ENCODE measurements around the gene JSRP1.
A peak's percentile ranks its signal among the peaks of the same experiment; 100 is the strongest.
"Not testable (repeated sequence)": the region's sequence is repeated elsewhere in the genome, so short reads cannot be mapped to it uniquely, and the experiment has no call there.

JSRP1 gene

DNA sequence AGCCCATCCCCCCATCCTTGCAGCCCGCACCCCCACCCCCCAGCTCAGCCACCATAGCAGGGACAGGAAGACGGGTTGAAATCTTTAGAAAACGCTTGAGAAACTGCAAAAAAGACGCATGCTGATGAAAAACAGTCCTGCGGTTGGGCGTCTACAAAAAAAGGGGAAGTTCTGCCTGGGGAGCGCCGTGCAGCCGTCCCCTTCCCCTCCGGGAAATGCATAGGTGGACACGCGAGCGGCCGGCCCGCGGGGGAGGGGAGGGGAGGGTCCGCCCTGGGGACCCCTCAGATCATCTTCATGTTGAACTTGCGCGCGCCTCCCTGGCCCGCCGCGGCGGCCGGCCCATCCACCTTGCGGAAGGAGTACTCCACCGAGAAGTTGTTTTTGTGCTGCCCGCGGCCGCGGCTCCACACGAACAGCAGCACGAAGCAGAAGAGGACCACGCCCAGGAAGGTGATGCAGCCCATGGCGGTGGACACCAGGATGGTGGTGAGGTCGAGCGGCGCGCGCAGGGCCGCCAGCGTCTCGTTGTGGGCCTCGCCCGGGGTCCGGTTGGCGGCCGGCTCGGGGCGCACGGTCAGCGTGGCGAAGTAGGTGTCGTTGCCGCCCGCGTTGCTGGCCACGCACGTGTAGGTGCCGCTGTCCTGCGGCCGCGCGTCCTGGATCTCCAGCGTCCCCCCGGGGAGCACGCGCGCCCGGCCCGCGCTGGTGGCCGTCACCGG lies 33.7 kb upstream of the JSRP1 start:
- Histone ChIP-seq H3K4me3 (ENCODE audit: low read depth in 1 of 2, low read length in 2 of 2) (peak overlapping the region in 1 of 2 donors; percentile 54), H3K27me3 (ENCODE audit: low read depth, low read length) (peaks cover 18% of the 10 kb centered on the region), H3K36me3 (ENCODE audit: control insufficient read depth in 1 of 2, insufficient read depth in 2 of 2, low read length in 2 of 2) (no peaks in the 10 kb centered on the region), H3K9me3 (ENCODE audit: control insufficient read depth in 1 of 2, low read length in 2 of 2) (no peaks in the 10 kb centered on the region), H3K4me1 (ENCODE audit: control insufficient read depth in 1 of 2, insufficient read depth in 2 of 2, low read length in 2 of 2) (peaks cover 0 to 36% of the 10 kb centered on the region in 2 donors), H3K27ac (ENCODE audit: low read length) (no peak overlapping the region)

DNA sequence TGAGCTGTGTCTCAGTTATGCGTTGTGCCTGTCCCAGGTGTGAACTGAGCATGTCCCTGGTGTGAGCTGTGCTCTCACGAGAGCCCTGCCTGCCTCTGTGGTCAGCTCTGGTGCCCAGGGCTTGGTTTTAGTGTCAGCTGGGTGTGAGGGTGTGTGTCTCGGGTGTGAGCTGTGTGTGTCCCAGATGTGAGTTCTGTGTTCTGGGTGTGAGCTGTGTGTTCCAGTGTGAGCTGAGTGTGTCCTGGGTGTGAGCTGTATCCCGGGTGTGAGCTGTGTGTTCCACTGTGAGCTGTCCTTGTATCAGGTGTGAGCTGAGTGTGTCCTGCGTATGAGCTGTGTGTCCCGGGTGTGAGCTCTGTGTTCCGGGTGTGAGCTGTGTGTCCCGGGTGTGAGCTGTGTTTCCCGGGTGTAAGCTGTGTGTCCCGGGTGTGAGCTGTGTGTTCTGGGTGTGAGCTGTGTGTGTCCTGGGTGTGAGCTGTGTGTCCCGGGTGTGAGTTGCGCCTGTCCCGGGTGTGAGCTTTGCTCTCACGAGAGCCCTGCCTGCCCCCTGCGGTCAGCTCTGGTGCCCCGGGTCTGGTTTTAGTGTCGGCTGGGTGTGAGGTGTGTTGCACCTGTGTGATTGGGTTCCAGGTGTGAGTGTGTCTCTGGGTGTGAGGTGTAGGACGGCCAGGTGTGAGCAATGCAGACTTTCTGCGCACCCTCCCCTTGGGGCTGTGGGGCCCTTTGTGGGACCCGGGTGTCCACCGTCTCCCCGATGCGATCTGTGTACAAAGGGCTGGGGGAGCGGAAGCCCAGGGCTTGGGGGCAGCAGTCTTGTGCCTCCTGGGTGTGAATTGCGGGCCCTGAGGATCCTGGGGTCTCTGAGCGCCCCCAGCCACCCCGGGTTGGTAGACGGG lies 32.8 kb upstream of the JSRP1 start:
- H3K4me3 ChIP-seq (ENCODE audit: low read depth in 1 of 2, low read length in 2 of 2), result peak overlapping the region in 1 of 2 donors; percentile 54

GRCh38 chr19:2288338-2288817 lies 32.2 kb upstream of the JSRP1 start:
- Histone ChIP-seq H3K4me1 (ENCODE audit: control insufficient read depth in 1 of 2, insufficient read depth in 2 of 2, low read length in 2 of 2) (peaks cover 0 to 26% of the 10 kb centered on the region in 2 donors), H3K4me3 (ENCODE audit: low read depth in 1 of 2, low read length in 2 of 2) (no peak overlapping the region), H3K9me3 (ENCODE audit: control insufficient read depth in 1 of 2, low read length in 2 of 2) (no peaks in the 10 kb centered on the region), H3K36me3 (ENCODE audit: control insufficient read depth in 1 of 2, insufficient read depth in 2 of 2, low read length in 2 of 2) (no peaks in the 10 kb centered on the region), H3K27ac (ENCODE audit: low read length) (no peak overlapping the region), H3K27me3 (ENCODE audit: low read depth, low read length) (peaks cover 14% of the 10 kb centered on the region)

More for the DNA sequence above, 32.8 kb upstream of the JSRP1 start:
- peaks cover 18% of the 10 kb centered on the region for H3K27me3 ChIP-seq (ENCODE audit: low read depth, low read length)
- no peak overlapping the region for H3K27ac ChIP-seq (ENCODE audit: low read length)
- H3K9me3 ChIP-seq (ENCODE audit: control insufficient read depth in 1 of 2, low read length in 2 of 2), result no peaks in the 10 kb centered on the region
- H3K36me3 ChIP-seq (ENCODE audit: control insufficient read depth in 1 of 2, insufficient read depth in 2 of 2, low read length in 2 of 2), result no peaks in the 10 kb centered on the region
- peaks cover 0 to 28% of the 10 kb centered on the region in 2 donors for H3K4me1 ChIP-seq (ENCODE audit: control insufficient read depth in 1 of 2, insufficient read depth in 2 of 2, low read length in 2 of 2)

- Histone ChIP-seq H3K27ac (ENCODE audit: low read length) (no peak overlapping the region), H3K9me3 (ENCODE audit: control insufficient read depth in 1 of 2, low read length in 2 of 2) (no peaks in the 10 kb centered on the region), H3K4me1 (ENCODE audit: control insufficient read depth in 1 of 2, insufficient read depth in 2 of 2, low read length in 2 of 2) (peaks cover 0 to 26% of the 10 kb centered on the region in 2 donors), H3K4me3 (ENCODE audit: low read depth in 1 of 2, low read length in 2 of 2) (no peak overlapping the region), H3K36me3 (ENCODE audit: control insufficient read depth in 1 of 2, insufficient read depth in 2 of 2, low read length in 2 of 2) (no peaks in the 10 kb centered on the region), H3K27me3 (ENCODE audit: low read depth, low read length) (peaks cover 14% of the 10 kb centered on the region)
Measured at GRCh38 chr19:2287585-2288337, 31.5 kb upstream of the JSRP1 start.

GRCh38 chr19:2286402-2287140 lies 30.4 kb upstream of the JSRP1 start:
- Histone ChIP-seq H3K9me3 (ENCODE audit: control insufficient read depth in 1 of 2, low read length in 2 of 2) (no peaks in the 10 kb centered on the region), H3K27me3 (ENCODE audit: low read depth, low read length) (peaks cover 14% of the 10 kb centered on the region), H3K4me1 (ENCODE audit: control insufficient read depth in 1 of 2, insufficient read depth in 2 of 2, low read length in 2 of 2) (peaks cover 0 to 31% of the 10 kb centered on the region in 2 donors), H3K36me3 (ENCODE audit: control insufficient read depth in 1 of 2, insufficient read depth in 2 of 2, low read length in 2 of 2) (no peaks in the 10 kb centered on the region), H3K4me3 (ENCODE audit: low read depth in 1 of 2, low read length in 2 of 2) (no peak overlapping the region), H3K27ac (ENCODE audit: low read length) (no peak overlapping the region)

- Histone ChIP-seq H3K36me3 (ENCODE audit: control insufficient read depth in 1 of 2, insufficient read depth in 2 of 2, low read length in 2 of 2) (no peaks in the 10 kb centered on the region), H3K4me3 (ENCODE audit: low read depth in 1 of 2, low read length in 2 of 2) (no peak overlapping the region), H3K9me3 (ENCODE audit: control insufficient read depth in 1 of 2, low read length in 2 of 2) (no peaks in the 10 kb centered on the region), H3K27me3 (ENCODE audit: low read depth, low read length) (peaks cover 3% of the 10 kb centered on the region), H3K4me1 (ENCODE audit: control insufficient read depth in 1 of 2, insufficient read depth in 2 of 2, low read length in 2 of 2) (peaks cover 0 to 8% of the 10 kb centered on the region in 2 donors), H3K27ac (ENCODE audit: low read length) (no peak overlapping the region)
Measured at GRCh38 chr19:2283835-2284507, 27.8 kb upstream of the JSRP1 start.

DNA sequence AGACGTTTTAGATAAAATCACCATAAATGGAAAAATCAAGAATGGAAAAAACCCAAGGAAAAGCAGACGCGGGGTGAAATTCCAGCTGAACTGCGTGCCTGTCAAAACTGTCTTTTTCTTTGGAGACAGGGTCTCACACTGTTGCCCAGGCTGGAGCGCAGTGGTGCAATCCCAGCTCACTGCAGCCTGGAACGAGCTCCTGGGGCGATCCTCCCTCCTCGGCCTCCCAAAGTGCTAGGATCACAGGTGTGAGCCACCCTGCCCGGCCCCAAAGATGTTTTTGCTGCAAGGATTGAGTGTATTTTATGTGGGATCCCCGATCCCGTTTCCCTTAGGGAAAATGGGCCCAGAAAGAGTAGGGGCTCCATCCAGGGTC lies 26.6 kb upstream of the JSRP1 start:
- Histone ChIP-seq H3K27ac (ENCODE audit: low read length) (no peak overlapping the region), H3K36me3 (ENCODE audit: control insufficient read depth in 1 of 2, insufficient read depth in 2 of 2, low read length in 2 of 2) (no peaks in the 10 kb centered on the region), H3K9me3 (ENCODE audit: control insufficient read depth in 1 of 2, low read length in 2 of 2) (no peaks in the 10 kb centered on the region), H3K27me3 (ENCODE audit: low read depth, low read length) (no peaks in the 10 kb centered on the region), H3K4me3 (ENCODE audit: low read depth in 1 of 2, low read length in 2 of 2) (peak overlapping the region in 1 of 2 donors; percentile 46), H3K4me1 (ENCODE audit: control insufficient read depth in 1 of 2, insufficient read depth in 2 of 2, low read length in 2 of 2) (peaks cover 0 to 8% of the 10 kb centered on the region in 2 donors)

GRCh38 chr19:2282062-2282861 lies 26.0 kb upstream of the JSRP1 start, which contains the start of gene PEAK3:
PEAK3 (minus strand) TSS chr19:2282175; CDS start chr19:2280931, 1,244 bp downstream.
- Histone ChIP-seq H3K36me3 (ENCODE audit: control insufficient read depth in 1 of 2, insufficient read depth in 2 of 2, low read length in 2 of 2) (no peaks in the 10 kb centered on the region), H3K4me1 (ENCODE audit: control insufficient read depth in 1 of 2, insufficient read depth in 2 of 2, low read length in 2 of 2) (peaks cover 0 to 8% of the 10 kb centered on the region in 2 donors), H3K9me3 (ENCODE audit: control insufficient read depth in 1 of 2, low read length in 2 of 2) (no peaks in the 10 kb centered on the region), H3K27ac (ENCODE audit: low read length) (no peak within 1 kb of the TSS), H3K4me3 (ENCODE audit: low read depth in 1 of 2, low read length in 2 of 2) (peak within 1 kb of the TSS; percentile 16 to 46), H3K27me3 (ENCODE audit: low read depth, low read length) (no peaks in the 10 kb centered on the region)

DNA sequence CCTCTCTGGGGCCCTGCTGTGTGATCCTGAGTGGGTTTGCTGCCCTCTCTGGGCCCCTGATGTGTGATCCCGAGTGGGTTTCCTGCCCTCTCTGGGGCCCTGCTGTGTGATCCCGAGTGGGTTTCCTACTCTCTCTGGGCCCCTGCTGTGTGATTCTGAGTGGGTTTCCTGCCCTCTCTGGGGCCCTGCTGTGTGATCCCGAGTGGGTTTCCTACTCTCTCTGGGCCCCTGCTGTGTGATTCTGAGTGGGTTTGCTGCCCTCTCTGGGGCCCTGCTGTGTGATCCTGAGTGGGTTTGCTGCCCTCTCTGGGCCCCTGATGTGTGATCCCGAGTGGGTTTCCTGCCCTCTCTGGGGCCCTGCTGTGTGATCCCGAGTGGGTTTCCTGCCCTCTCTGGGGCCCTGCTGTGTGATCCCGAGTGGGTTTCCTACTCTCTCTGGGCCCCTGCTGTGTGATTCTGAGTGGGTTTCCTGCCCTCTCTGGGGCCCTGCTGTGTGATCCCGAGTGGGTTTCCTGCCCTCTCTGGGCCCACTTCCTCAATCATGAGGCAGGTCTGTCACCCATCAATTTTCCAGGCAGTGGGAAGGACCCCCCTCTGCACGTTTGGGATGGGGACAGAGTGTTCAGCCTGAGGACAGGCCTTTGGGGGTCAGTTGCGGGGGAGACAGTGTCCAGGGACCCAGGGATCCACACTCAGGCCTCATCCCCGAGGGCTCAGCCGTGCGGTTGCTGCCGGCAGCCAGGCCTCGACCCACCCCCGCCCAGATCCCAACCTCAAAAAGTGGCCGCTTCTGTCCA lies 25.2 kb upstream of the JSRP1 start:
- Histone ChIP-seq H3K4me1 (ENCODE audit: control insufficient read depth in 1 of 2, insufficient read depth in 2 of 2, low read length in 2 of 2) (peaks cover 0 to 10% of the 10 kb centered on the region in 2 donors), H3K4me3 (ENCODE audit: low read depth in 1 of 2, low read length in 2 of 2) (peak overlapping the region in 1 of 2 donors; percentile 46)
- not testable (repeated sequence) for H3K27ac ChIP-seq (ENCODE audit: low read length); H3K9me3 ChIP-seq (ENCODE audit: control insufficient read depth in 1 of 2, low read length in 2 of 2); H3K36me3 ChIP-seq (ENCODE audit: control insufficient read depth in 1 of 2, insufficient read depth in 2 of 2, low read length in 2 of 2); H3K27me3 ChIP-seq (ENCODE audit: low read depth, low read length)
